ENCODE data around the gene SAMD3. TPM values are rescaled to one million over a fixed set of nuclear protein-coding genes. Genes with fewer than 3 reads are reported as not detected.

SAMD3 gene
- total RNA-seq, 1 experiment from 2014 or later: 0.39 TPM

DNA sequence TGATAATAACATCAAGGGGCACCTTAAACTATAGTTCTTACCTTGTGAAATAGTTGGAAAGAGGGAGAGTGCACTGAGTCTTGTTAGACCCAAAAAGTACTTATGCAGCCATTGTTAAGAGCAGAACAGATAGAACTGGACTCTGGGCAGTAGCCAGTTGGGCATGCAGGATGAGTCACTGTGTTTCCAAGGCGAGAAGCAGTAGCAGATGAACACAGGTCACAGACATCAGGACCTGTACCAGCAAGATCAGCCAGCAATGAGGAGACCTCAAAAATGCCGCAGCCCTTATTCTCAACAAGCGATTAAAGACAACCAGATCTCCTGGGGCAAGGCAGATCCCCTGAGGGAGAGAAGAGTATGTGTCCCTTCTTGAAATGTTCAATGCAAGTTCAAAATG lies 79.0 kb downstream of the SAMD3 start:
- H3K23me2 ChIP-seq (ENCODE audit: insufficient read length, low read depth, low read length, poor library complexity, severe bottlenecking): no peaks in the 10 kb centered on the region
- no peak overlapping the region for H3K18ac ChIP-seq (ENCODE audit: insufficient read length, low read depth, low read length)
- H2AK5ac ChIP-seq (ENCODE audit: insufficient read length, low read length): no peak overlapping the region
- no peak overlapping the region for H3K56ac ChIP-seq (ENCODE audit: insufficient read length, low read depth, low read length)
- TF ChIP-seq CTCF (conservative IDR thresholded peaks at IDR 0.05): no peak
- no peaks in the 10 kb centered on the region for H4K20me1 ChIP-seq (ENCODE audit: control insufficient read depth, insufficient read depth, insufficient read length)
- no peak overlapping the region for H3K4me3 Mint-ChIP-seq
- WGBS (ENCODE audit: extremely low coverage, insufficient read length, low lambda C conversion rate): no CpG with 5 or more reads among the region's 3 CpGs
- H2BK15ac ChIP-seq (ENCODE audit: low read depth, low read length): no peak overlapping the region
- H3K27ac Mint-ChIP-seq: peak overlapping the region in 1 of 3 experiments; percentile 66; a peak in 2 of 7 replicates
- H2BK5ac ChIP-seq (ENCODE audit: insufficient read length, low read length): no peak overlapping the region
- no peak overlapping the region for H3K14ac ChIP-seq (ENCODE audit: insufficient read depth, low read length)
- no peak overlapping the region for H2BK20ac ChIP-seq (ENCODE audit: low read depth, low read length, poor library complexity, severe bottlenecking)
- H2BK12ac ChIP-seq (ENCODE audit: insufficient read length, low read depth, low read length): no peak overlapping the region
- H3K27me3 Mint-ChIP-seq (ENCODE audit: low read depth): no peaks in the 10 kb centered on the region
- H3K79me1 ChIP-seq (ENCODE audit: insufficient read depth, low read depth, low read length, poor library complexity, severe bottlenecking): no peaks in the 10 kb centered on the region
- H3K9me3 Mint-ChIP-seq: no peaks in the 10 kb centered on the region
- no peaks in the 10 kb centered on the region for H3K79me2 ChIP-seq (ENCODE audit: insufficient read depth, low read length)
- no peak overlapping the region for H3K27ac ChIP-seq (ENCODE audit: insufficient read length, low read depth, low read length)
- H3K4me2 ChIP-seq (ENCODE audit: insufficient read depth, insufficient read length, low read length): no peak overlapping the region
- no peak overlapping the region for H4K91ac ChIP-seq (ENCODE audit: insufficient read length, low read depth, low read length)
- peaks cover 0 to 3% (median 2%) of the 10 kb centered on the region in 3 experiments; a peak in 2 of 7 replicates for H3K36me3 Mint-ChIP-seq (ENCODE audit: insufficient read depth in 1 of 3, low read depth in 3 of 3)
- DNase-seq: no peak
- H4K5ac ChIP-seq (ENCODE audit: insufficient read length, low read depth, low read length): no peak overlapping the region
- H3K4me1 Mint-ChIP-seq: peaks cover 0 to 8% of the 10 kb centered on the region in 2 experiments; a peak in 1 of 4 replicates
- no peaks in the 10 kb centered on the region for H3K4me1 ChIP-seq (ENCODE audit: insufficient read depth, low read length)
- H2AFZ ChIP-seq (ENCODE audit: low read length): no peak overlapping the region
- no peaks in the 10 kb centered on the region for H3K9me3 ChIP-seq (ENCODE audit: control insufficient read depth, low read depth, low read length)
- no peak overlapping the region for H3K9ac ChIP-seq (ENCODE audit: extremely low read depth, insufficient read length, low read length)
- H3K4ac ChIP-seq (ENCODE audit: low read depth, low read length): no peak overlapping the region
- no peaks in the 10 kb centered on the region for H3K27me3 ChIP-seq (ENCODE audit: insufficient read depth, low read length)
- H2BK120ac ChIP-seq (ENCODE audit: low read depth, low read length, poor library complexity, severe bottlenecking): no peak overlapping the region
- H3T11ph ChIP-seq (ENCODE audit: low read length): no peak overlapping the region
- H4K8ac ChIP-seq (replicated peaks; ENCODE audit: insufficient read length, low read depth, low read length): no peak overlapping the region
- H3K23ac ChIP-seq (ENCODE audit: insufficient read length, low read depth, low read length): no peak overlapping the region
